Measurements from ENCODE around the gene BHMT2.

Gene BHMT2

GRCh38 chr5:79122973-79123372 lies 53.4 kb downstream of the BHMT2 start:
- DNase-seq (ENCODE audit: low read depth in 2 of 2): no peak

GRCh38 chr5:79124607-79125006 lies 55.0 kb downstream of the BHMT2 start:
- DNase-seq (ENCODE audit: low read depth in 2 of 2): no peak

GRCh38 chr5:79130781-79131180 lies 61.2 kb downstream of the BHMT2 start:
- DNase-seq (ENCODE audit: low read depth in 2 of 2): no peak

GRCh38 chr5:79133121-79133656 lies 63.6 kb downstream of the BHMT2 start:
- no peak for DNase-seq (ENCODE audit: low read depth in 2 of 2)

GRCh38 chr5:79133657-79134451 lies 64.3 kb downstream of the BHMT2 start:
- peak; percentile 24 to 43 for DNase-seq (ENCODE audit: low read depth in 2 of 2)

GRCh38 chr5:79135790-79136553 lies 66.4 kb downstream of the BHMT2 start:
- no peak for DNase-seq (ENCODE audit: low read depth in 2 of 2)

- no peak for DNase-seq (ENCODE audit: low read depth in 2 of 2)
These were observed 67.1 kb downstream of the BHMT2 start for GRCh38 chr5:79136618-79137017.
